Thoracic aorta (tissue), 2 donors: ENCODE measurements around the gene CDK2AP2. TPM values are rescaled to one million over a fixed set of nuclear protein-coding genes. Genes with fewer than 3 reads are reported as not detected.

Source experiments
- total RNA-seq, 2 donors: library from RNA; depleted of rRNA; stranded (reverse); fragments of >200 nt; gene quantifications; one replicate each; pipeline versions ENCODE4 v1.1.0 to v1.2.3, GENCODE V29; 2016

CDK2AP2 gene
- total RNA-seq, 2 donors from 2014 or later: 53.3 to 73.4 TPM

Other genes with a start within 250 kb of the CDK2AP2 start
- 10 to 100 TPM; 72.8 to 85.2 TPM for gene GRK2, start 241.7 kb downstream of the CDK2AP2 start, total RNA-seq
- 100 to 1,000 TPM in 1 of 2 donors, 10 to 100 TPM in 1; 66.6 to 101 TPM for gene ANKRD13D, start 218.9 kb downstream of the CDK2AP2 start, total RNA-seq
- 10 to 100 TPM; 39.4 to 59.0 TPM for gene SSH3, start 204.6 kb downstream of the CDK2AP2 start, total RNA-seq
- 100 to 1,000 TPM; 145 to 148 TPM for gene POLD4, start 154.6 kb downstream of the CDK2AP2 start, total RNA-seq
- 10 to 100 TPM; 27.1 to 38.1 TPM for gene CLCF1, start 134.6 kb downstream of the CDK2AP2 start, total RNA-seq
- gene RAD9A, start 116.2 kb downstream of the CDK2AP2 start, total RNA-seq: 10 to 100 TPM; 15.8 to 23.0 TPM
- 10 to 100 TPM; 74.4 to 77.8 TPM for gene PPP1CA, start 106.3 kb downstream of the CDK2AP2 start, total RNA-seq
- 1 to 10 TPM; 2.6 to 3.8 TPM for gene TBC1D10C, start 104.1 kb downstream of the CDK2AP2 start, total RNA-seq
- gene CARNS1, start 92.5 kb downstream of the CDK2AP2 start, total RNA-seq: 10 to 100 TPM in 1 of 2 donors, 1 to 10 TPM in 1; 7.9 to 10.8 TPM
- gene RPS6KB2, start 79.7 kb downstream of the CDK2AP2 start, total RNA-seq: 10 to 100 TPM; 68.3 to 69.3 TPM
- 1 to 10 TPM; 4.0 to 7.2 TPM for gene PTPRCAP, start 70.5 kb downstream of the CDK2AP2 start, total RNA-seq
- gene CORO1B, start 64.7 kb downstream of the CDK2AP2 start, total RNA-seq: 10 to 100 TPM; 50.0 to 88.3 TPM
- not detected for gene GPR152, start 55.4 kb downstream of the CDK2AP2 start, total RNA-seq
- 1 to 10 TPM; 5.3 to 5.7 TPM for gene CABP4, start 52.8 kb downstream of the CDK2AP2 start, total RNA-seq
- gene TMEM134, start 38.9 kb downstream of the CDK2AP2 start, total RNA-seq: 10 to 100 TPM; 66.7 to 67.7 TPM
- 10 to 100 TPM; 64.8 to 76.9 TPM for gene AIP, start 25.1 kb downstream of the CDK2AP2 start, total RNA-seq
- gene PITPNM1, start 2.8 kb downstream of the CDK2AP2 start, total RNA-seq: 10 to 100 TPM; 27.1 to 32.5 TPM
- gene CABP2, start 15.3 kb upstream of the CDK2AP2 start, total RNA-seq: not detected
- gene GSTP1, start 75.7 kb upstream of the CDK2AP2 start, total RNA-seq: 100 to 1,000 TPM; 272 to 744 TPM
- 100 to 1,000 TPM; 240 to 252 TPM for gene NDUFV1, start 98.8 kb upstream of the CDK2AP2 start, total RNA-seq
- gene NUDT8, start 121.8 kb upstream of the CDK2AP2 start, total RNA-seq: 1 to 10 TPM; 5.7 to 6.1 TPM
- gene TBX10, start 131.6 kb upstream of the CDK2AP2 start, total RNA-seq: not detected
- gene ACY3, start 142.6 kb upstream of the CDK2AP2 start, total RNA-seq: not detected
- not detected for gene ALDH3B2, start 166.5 kb upstream of the CDK2AP2 start, total RNA-seq